ENCODE results near the gene OVOL1.
A peak's percentile ranks its signal among the peaks of the same experiment; 100 is the strongest.

GRCh38 chr11:65817835-65818680, 31.2 kb downstream of the OVOL1 start:
- TF ChIP-seq EZH2phosphoT487 (IDR thresholded peaks at IDR 0.05; ENCODE audit: borderline replicate concordance, low read length) = no peak
- TF ChIP-seq CTCF (conservative IDR thresholded peaks at IDR 0.05; ENCODE audit: low read depth, low read length) = peak; percentile 98

Data from PC-3 (cell line).